Mesendoderm (in vitro differentiated cells): Measurements from ENCODE around the gene FECH.

Experiments
- DNase-seq: peaks from one replicate; pipeline ENCODE4 v3.0.0; 2013
- H2AK5ac ChIP-seq: 2 replicates; pipeline ENCODE4 v1.6.1; 2013; ENCODE audit warnings: low read length, inconsistent platforms
- H2BK120ac ChIP-seq: 2 replicates; pipeline ENCODE4 v1.6.1; 2013; ENCODE audit warnings: low read depth, mild to moderate bottlenecking, low read length, moderate library complexity, mixed read lengths
- H2BK15ac ChIP-seq: replicated peaks from 2 replicates; pipeline ENCODE4 v1.6.1; 2013; ENCODE audit warnings: low read depth, mild to moderate bottlenecking, moderate library complexity
- H2BK5ac ChIP-seq: 2 replicates; pipeline ENCODE4 v1.6.1; 2013; ENCODE audit warnings: low read length, inconsistent platforms
- H3K18ac ChIP-seq: 2 replicates; pipeline ENCODE4 v1.6.1; 2013; ENCODE audit warnings: mild to moderate bottlenecking, low read length, mixed read lengths
- H3K23ac ChIP-seq: one replicate; pipeline ENCODE4 v1.6.1; 2013; ENCODE audit warnings: low read length
- H3K27ac ChIP-seq: 2 replicates; pipeline ENCODE4 v1.5.1; 2013; ENCODE audit warnings: low read depth, mild to moderate bottlenecking, inconsistent platforms, low read length, moderate library complexity
- H3K27me3 ChIP-seq: 2 replicates; pipeline ENCODE4 v1.6.1; 2013; ENCODE audit warnings: low read length, control low read depth, mild to moderate bottlenecking, inconsistent platforms; ENCODE audit not compliant: insufficient read depth, poor library complexity
- H3K36me3 ChIP-seq: 2 replicates; pipeline ENCODE4 v1.6.1; 2013; ENCODE audit warnings: low read length, inconsistent platforms; ENCODE audit not compliant: control insufficient read depth, insufficient read depth
- H3K4ac ChIP-seq: one replicate; pipeline ENCODE4 v1.6.1; 2013; ENCODE audit warnings: low read depth, mild to moderate bottlenecking, low read length, moderate library complexity
- H3K4me1 ChIP-seq: 2 replicates; pipeline ENCODE4 v1.6.1; 2013; ENCODE audit warnings: low read depth, low read length, inconsistent platforms; ENCODE audit not compliant: control insufficient read depth
- H3K4me2 ChIP-seq: 2 replicates; pipeline ENCODE4 v1.6.1; 2013; ENCODE audit warnings: low read length
- H3K4me3 ChIP-seq: 2 replicates; pipeline ENCODE4 v1.5.1; 2013; ENCODE audit warnings: mild to moderate bottlenecking, low read length
- H3K56ac ChIP-seq: one replicate; pipeline ENCODE4 v1.6.1; 2013; ENCODE audit warnings: low read length
- H3K79me1 ChIP-seq: 2 replicates; pipeline ENCODE4 v1.6.1; 2013; ENCODE audit warnings: low read length, inconsistent platforms
- H3K79me2 ChIP-seq: 2 replicates; pipeline ENCODE4 v1.6.1; 2013; ENCODE audit warnings: mild to moderate bottlenecking, low read length; ENCODE audit not compliant: control insufficient read depth, insufficient read depth
- H3K9ac ChIP-seq: 2 replicates; pipeline ENCODE4 v1.6.1; 2013; ENCODE audit warnings: low read length, inconsistent platforms
- H4K5ac ChIP-seq: one replicate; pipeline ENCODE4 v1.6.1; 2013; ENCODE audit warnings: low read length
- H4K8ac ChIP-seq: one replicate; pipeline ENCODE4 v1.6.1; 2013; ENCODE audit warnings: low read depth, mild to moderate bottlenecking, control low read depth, low read length, moderate library complexity
- WGBS: extraction: QIAGEN DNeasy Blood & Tissue Kit; methylation state at CpG from one replicate; pipeline ENCODE4 v1.1.7; 2013; ENCODE audit warnings: low lambda C conversion rate, missing lambda C conversion rate; ENCODE audit not compliant: insufficient coverage; ENCODE audit errors: extremely low coverage; 5-methylcytosine and 5-hydroxymethylcytosine counted together

The FECH gene

GRCh38 chr18:57533868-57534510, 52.5 kb downstream of the FECH start:
- H3K27ac ChIP-seq: no peak overlapping the region
- H3K4ac ChIP-seq: no peak overlapping the region
- H2BK5ac ChIP-seq: no peak overlapping the region
- H3K56ac ChIP-seq: peak overlapping the region; percentile 40
- no peak overlapping the region for H4K5ac ChIP-seq
- no peaks in the 10 kb centered on the region for H3K79me2 ChIP-seq
- H3K4me3 ChIP-seq: no peak overlapping the region
- no peak for DNase-seq
- no peak overlapping the region for H2BK120ac ChIP-seq
- no peaks in the 10 kb centered on the region for H3K36me3 ChIP-seq
- no peaks in the 10 kb centered on the region for H3K79me1 ChIP-seq
- no peak overlapping the region for H2BK15ac ChIP-seq
- WGBS: no CpG with 5 or more reads among the region's 4 CpGs
- no peak overlapping the region for H3K9ac ChIP-seq
- no peak overlapping the region for H4K8ac ChIP-seq
- no peak overlapping the region for H3K4me2 ChIP-seq
- H2AK5ac ChIP-seq: no peak overlapping the region
- no peaks in the 10 kb centered on the region for H3K4me1 ChIP-seq
- H3K27me3 ChIP-seq: no peaks in the 10 kb centered on the region
- no peak overlapping the region for H3K23ac ChIP-seq
- no peak overlapping the region for H3K18ac ChIP-seq

DNA sequence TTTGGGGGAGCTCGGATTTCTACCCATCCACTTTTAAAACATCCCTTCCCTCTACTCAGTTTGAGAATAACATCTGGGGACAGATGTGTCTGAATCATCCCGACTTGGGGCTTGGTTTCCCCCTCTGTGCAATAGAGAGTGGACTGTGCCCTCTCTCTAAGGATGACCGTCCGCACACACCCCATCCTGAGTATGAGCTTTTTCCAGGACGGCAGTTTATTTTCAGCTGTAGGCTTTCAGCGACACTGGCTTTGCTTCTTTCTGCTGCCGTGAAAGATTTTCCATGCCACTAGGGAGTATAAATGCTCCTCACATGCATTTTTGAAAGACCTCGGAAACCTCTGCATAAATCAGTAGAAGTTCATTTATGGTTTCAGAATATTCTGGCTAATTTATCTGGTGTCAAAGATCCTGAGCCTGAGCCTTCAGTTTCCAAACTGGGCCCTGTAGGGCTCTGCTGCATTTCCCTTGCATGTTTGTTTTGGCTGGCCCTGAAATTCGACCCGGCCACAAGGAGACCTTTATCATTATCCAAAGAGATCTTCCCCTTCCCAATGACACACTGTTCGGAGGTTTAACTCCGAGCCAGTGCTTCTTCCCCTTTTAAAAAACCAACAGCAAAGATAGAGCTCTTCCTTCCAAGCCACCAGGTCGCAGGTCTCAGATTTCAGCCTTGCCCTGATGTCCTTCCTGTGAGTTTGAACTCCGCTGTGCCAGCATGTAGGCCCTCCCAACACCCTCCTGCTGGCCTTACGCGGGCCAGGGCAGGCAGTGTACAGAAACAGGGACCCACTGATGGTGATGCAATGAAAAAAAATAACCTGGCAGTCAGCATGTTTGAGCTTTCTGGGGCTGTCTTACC, 53.3 kb downstream of the FECH start:
- no peak overlapping the region for H3K4me2 ChIP-seq
- no peak overlapping the region for H4K8ac ChIP-seq
- no peaks in the 10 kb centered on the region for H3K36me3 ChIP-seq
- no CpG with 5 or more reads among the region's 16 CpGs for WGBS
- H2AK5ac ChIP-seq: no peak overlapping the region
- H3K9ac ChIP-seq: no peak overlapping the region
- H4K5ac ChIP-seq: no peak overlapping the region
- H3K79me1 ChIP-seq: no peaks in the 10 kb centered on the region
- no peak overlapping the region for H3K27ac ChIP-seq
- H2BK5ac ChIP-seq: no peak overlapping the region
- no peak overlapping the region for H2BK15ac ChIP-seq
- H3K4ac ChIP-seq: no peak overlapping the region
- H3K27me3 ChIP-seq: no peaks in the 10 kb centered on the region
- H3K23ac ChIP-seq: no peak overlapping the region
- peak; percentile 74 for DNase-seq
- peak overlapping the region; percentile 40 for H3K56ac ChIP-seq
- no peak overlapping the region for H3K18ac ChIP-seq
- no peaks in the 10 kb centered on the region for H3K79me2 ChIP-seq
- no peaks in the 10 kb centered on the region for H3K4me1 ChIP-seq
- H2BK120ac ChIP-seq: no peak overlapping the region
- H3K4me3 ChIP-seq: no peak overlapping the region

GRCh38 chr18:57529151-57529550, 57.4 kb downstream of the FECH start:
- H3K4me1 ChIP-seq: no peaks in the 10 kb centered on the region
- H3K27ac ChIP-seq: no peak overlapping the region
- no peak overlapping the region for H3K4ac ChIP-seq
- no peak overlapping the region for H2AK5ac ChIP-seq
- no peak overlapping the region for H3K18ac ChIP-seq
- no CpG with 5 or more reads among the region's 7 CpGs for WGBS
- H2BK5ac ChIP-seq: no peak overlapping the region
- H3K27me3 ChIP-seq: no peaks in the 10 kb centered on the region
- H4K8ac ChIP-seq: no peak overlapping the region
- H3K4me2 ChIP-seq: no peak overlapping the region
- no peak overlapping the region for H2BK15ac ChIP-seq
- no peak overlapping the region for H2BK120ac ChIP-seq
- H3K79me2 ChIP-seq: no peaks in the 10 kb centered on the region
- no peak overlapping the region for H3K9ac ChIP-seq
- H3K79me1 ChIP-seq: no peaks in the 10 kb centered on the region
- H3K4me3 ChIP-seq: no peak overlapping the region
- no peak overlapping the region for H3K23ac ChIP-seq
- no peaks in the 10 kb centered on the region for H3K36me3 ChIP-seq
- H4K5ac ChIP-seq: no peak overlapping the region
- no peak for DNase-seq
- H3K56ac ChIP-seq: no peak overlapping the region

- H2BK120ac ChIP-seq: no peak overlapping the region
- H2BK5ac ChIP-seq: no peak overlapping the region
- H3K79me1 ChIP-seq: no peaks in the 10 kb centered on the region
- no peak overlapping the region for H4K5ac ChIP-seq
- H2BK15ac ChIP-seq: no peak overlapping the region
- no peak overlapping the region for H3K56ac ChIP-seq
- no peak overlapping the region for H3K23ac ChIP-seq
- H3K27ac ChIP-seq: no peak overlapping the region
- H3K4ac ChIP-seq: no peak overlapping the region
- no peak overlapping the region for H3K9ac ChIP-seq
- no peak overlapping the region for H3K4me3 ChIP-seq
- H2AK5ac ChIP-seq: no peak overlapping the region
- H3K4me2 ChIP-seq: no peak overlapping the region
- no peaks in the 10 kb centered on the region for H3K36me3 ChIP-seq
- H3K79me2 ChIP-seq: no peaks in the 10 kb centered on the region
- H3K18ac ChIP-seq: no peak overlapping the region
- WGBS: no CpG with 5 or more reads among the region's 13 CpGs
- no peaks in the 10 kb centered on the region for H3K4me1 ChIP-seq
- DNase-seq: no peak
- no peak overlapping the region for H4K8ac ChIP-seq
- H3K27me3 ChIP-seq: no peaks in the 10 kb centered on the region
These were observed 58.8 kb downstream of the FECH start for GRCh38 chr18:57527556-57528229.

DNA sequence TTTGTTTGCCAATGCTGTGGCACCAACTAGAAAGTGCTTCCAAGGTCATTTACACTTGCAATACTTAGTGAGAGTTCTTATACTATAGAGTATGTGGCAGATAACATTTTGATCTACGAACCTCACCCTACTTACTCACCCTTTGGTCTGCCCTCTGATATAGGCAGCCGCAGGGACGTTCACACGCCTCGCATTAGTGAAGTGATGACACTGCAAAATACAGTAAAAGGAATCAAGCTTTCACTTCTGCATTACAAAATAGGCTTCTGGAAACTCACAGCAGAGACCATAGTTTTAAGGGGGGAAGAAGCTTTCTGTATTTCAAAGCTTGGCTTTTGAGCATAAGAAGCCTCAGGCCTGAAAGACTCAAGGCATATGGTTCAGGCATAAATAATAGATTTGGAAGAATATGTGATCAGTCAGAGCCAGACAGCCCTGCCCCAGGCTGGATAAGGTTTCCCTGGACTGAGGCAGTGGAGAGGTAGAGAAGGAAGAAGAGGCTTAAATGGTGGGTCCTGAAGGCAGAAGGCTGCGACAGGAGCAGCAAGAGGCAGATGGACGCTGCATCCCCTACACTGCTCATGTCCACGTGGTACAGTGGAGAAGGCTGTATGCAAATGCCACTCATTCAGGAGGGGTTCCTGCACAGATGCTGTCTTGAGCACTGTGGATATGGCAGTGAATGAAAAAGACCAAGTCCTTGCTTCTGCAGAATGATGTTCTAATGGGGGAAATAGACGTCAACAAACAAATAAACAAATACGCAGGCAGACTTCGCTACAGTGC, 63.1 kb downstream of the FECH start:
- no peak overlapping the region for H2BK120ac ChIP-seq
- no peak overlapping the region for H3K23ac ChIP-seq
- no peak overlapping the region for H2BK5ac ChIP-seq
- H3K56ac ChIP-seq: no peak overlapping the region
- no peak for DNase-seq
- H4K5ac ChIP-seq: no peak overlapping the region
- H4K8ac ChIP-seq: no peak overlapping the region
- no peak overlapping the region for H3K4ac ChIP-seq
- no peak overlapping the region for H3K27ac ChIP-seq
- no peak overlapping the region for H3K4me3 ChIP-seq
- H3K4me2 ChIP-seq: no peak overlapping the region
- no peaks in the 10 kb centered on the region for H3K4me1 ChIP-seq
- H3K9ac ChIP-seq: no peak overlapping the region
- H3K27me3 ChIP-seq: no peaks in the 10 kb centered on the region
- H2AK5ac ChIP-seq: no peak overlapping the region
- no peak overlapping the region for H2BK15ac ChIP-seq
- no peak overlapping the region for H3K18ac ChIP-seq
- H3K36me3 ChIP-seq: no peaks in the 10 kb centered on the region
- H3K79me2 ChIP-seq: no peaks in the 10 kb centered on the region
- WGBS: no CpG with 5 or more reads among the region's 11 CpGs
- no peaks in the 10 kb centered on the region for H3K79me1 ChIP-seq
